NCI-H748 (cell line): Measurements from ENCODE around the gene OR10H2.
A peak's percentile ranks its signal among the peaks of the same experiment; 100 is the strongest.
"Not testable (repeated sequence)": the region's sequence is repeated elsewhere in the genome, so short reads cannot be mapped to it uniquely, and the experiment has no call there.

Experiments used
- DNase-seq: peaks from one replicate; lab custom pipeline; 2025; ENCODE audit not compliant: unreplicated experiment; lab: John Stamatoyannopoulos, UW

Gene OR10H2

GRCh38 chr19:15727724-15728123, at the start of gene OR10H2:
Gene OR10H2, plus strand, starts transcription at chr19:15728024. Its CDS starts 20 bp downstream, at chr19:15728044.
- no peak for DNase-seq

- no peak for DNase-seq
Observed at GRCh38 chr19:15679089-15679488, 48.7 kb upstream of the OR10H2 start.

GRCh38 chr19:15679865-15680264, 48.0 kb upstream of the OR10H2 start:
- DNase-seq = not testable (repeated sequence)

- DNase-seq = no peak
Observed at GRCh38 chr19:15680478-15681322, 47.1 kb upstream of the OR10H2 start.

- DNase-seq = no peak
Observed at GRCh38 chr19:15683411-15683810, 44.4 kb upstream of the OR10H2 start.

GRCh38 chr19:15684828-15685227, 43.0 kb upstream of the OR10H2 start:
- DNase-seq = no peak

GRCh38 chr19:15696654-15697194, 31.1 kb upstream of the OR10H2 start:
- DNase-seq = no peak

GRCh38 chr19:15701757-15702533, 25.9 kb upstream of the OR10H2 start:
- no peak for DNase-seq

- peak; percentile 62 for DNase-seq
Observed at GRCh38 chr19:15702534-15702930, 25.3 kb upstream of the OR10H2 start.

- no peak for DNase-seq
Observed at GRCh38 chr19:15714638-15715037, 13.2 kb upstream of the OR10H2 start.

GRCh38 chr19:15715642-15716041, 12.2 kb upstream of the OR10H2 start:
- DNase-seq = no peak

- no peak for DNase-seq
Observed at GRCh38 chr19:15717809-15718208, 10.0 kb upstream of the OR10H2 start.

GRCh38 chr19:15721268-15721667, 6.6 kb upstream of the OR10H2 start:
- no peak for DNase-seq

- DNase-seq = no peak
Observed at GRCh38 chr19:15722956-15723355, 4.9 kb upstream of the OR10H2 start.

GRCh38 chr19:15730538-15730937, 2.7 kb downstream of the OR10H2 start:
- DNase-seq = no peak

GRCh38 chr19:15732388-15732787, 4.6 kb downstream of the OR10H2 start:
- no peak for DNase-seq

GRCh38 chr19:15733895-15734294, 6.1 kb downstream of the OR10H2 start:
- DNase-seq = no peak

GRCh38 chr19:15737722-15738121, 9.9 kb downstream of the OR10H2 start, which contains the start of gene OR10H3:
Gene OR10H3, plus strand, starts transcription at chr19:15737985. Its CDS starts 3,408 bp downstream, at chr19:15741393.
- no peak for DNase-seq

- DNase-seq = no peak
Observed at GRCh38 chr19:15740785-15741184, 13.0 kb downstream of the OR10H2 start.

GRCh38 chr19:15748239-15748638, 20.4 kb downstream of the OR10H2 start:
- DNase-seq = no peak

- DNase-seq = no peak
Observed at GRCh38 chr19:15758379-15758778, 30.6 kb downstream of the OR10H2 start.
